Activated CD4-positive, alpha-beta T cell treated with anti-CD3 and anti-CD28 coated beads for 48 hours (primary cell): ENCODE measurements around the gene NKD2.

Experiments used
- DNase-seq: peaks from one replicate; pipeline ENCODE4 v3.0.0-alpha.2; 2020

The NKD2 gene

GRCh38 chr5:979100-979817, 29.3 kb upstream of the NKD2 start:
- no peak for DNase-seq

DNA sequence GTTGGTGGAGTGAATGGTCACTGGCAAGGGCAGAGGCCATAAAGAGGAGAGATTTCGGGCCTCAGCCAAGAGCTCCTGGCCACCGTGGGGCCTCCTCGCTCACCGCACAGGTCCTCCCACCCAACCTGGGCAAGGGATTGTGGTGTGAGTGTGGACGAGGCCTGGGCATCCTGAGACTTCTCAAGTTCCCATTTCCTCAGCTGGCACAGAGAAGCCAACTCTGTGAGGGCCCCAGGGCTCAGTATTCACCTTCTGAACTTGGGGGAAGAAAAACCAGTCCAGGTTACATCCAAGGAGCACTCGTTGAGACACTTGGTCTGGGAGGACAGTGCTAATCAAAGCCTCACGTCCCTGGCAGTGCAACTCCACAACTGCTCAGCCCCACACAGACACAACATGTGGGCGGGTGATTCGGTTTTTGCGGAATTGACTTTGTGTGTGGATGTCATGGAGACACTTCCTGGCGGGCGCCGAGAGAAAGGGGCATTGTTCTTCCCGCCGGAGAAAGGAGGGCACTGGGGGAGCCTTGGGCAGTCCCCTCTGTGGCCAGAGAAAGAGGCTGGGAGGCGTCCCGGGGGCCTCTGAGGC, 28.5 kb upstream of the NKD2 start:
- DNase-seq, result no peak

- no peak for DNase-seq
Observed at GRCh38 chr5:980966-981365, 27.6 kb upstream of the NKD2 start.

DNA sequence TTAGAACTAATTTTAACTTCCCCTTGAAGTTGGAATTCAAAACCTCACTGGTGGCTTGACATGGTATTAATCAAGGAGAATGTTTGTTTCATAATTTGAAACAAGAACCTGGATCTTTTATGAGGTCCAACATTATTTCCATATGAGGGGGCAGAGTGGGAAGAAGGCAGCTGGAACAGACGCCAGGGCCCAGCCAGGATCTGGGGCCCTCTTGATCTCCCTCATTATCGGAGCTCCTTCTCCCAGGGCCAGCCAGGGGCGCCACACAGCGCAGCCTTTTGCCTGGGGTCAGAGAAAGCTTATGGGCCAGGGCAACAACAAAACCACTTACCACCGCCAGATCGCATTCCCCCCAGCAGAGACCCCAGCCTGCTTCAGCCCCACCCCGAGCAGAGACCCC, 27.1 kb upstream of the NKD2 start:
- no peak for DNase-seq

DNA sequence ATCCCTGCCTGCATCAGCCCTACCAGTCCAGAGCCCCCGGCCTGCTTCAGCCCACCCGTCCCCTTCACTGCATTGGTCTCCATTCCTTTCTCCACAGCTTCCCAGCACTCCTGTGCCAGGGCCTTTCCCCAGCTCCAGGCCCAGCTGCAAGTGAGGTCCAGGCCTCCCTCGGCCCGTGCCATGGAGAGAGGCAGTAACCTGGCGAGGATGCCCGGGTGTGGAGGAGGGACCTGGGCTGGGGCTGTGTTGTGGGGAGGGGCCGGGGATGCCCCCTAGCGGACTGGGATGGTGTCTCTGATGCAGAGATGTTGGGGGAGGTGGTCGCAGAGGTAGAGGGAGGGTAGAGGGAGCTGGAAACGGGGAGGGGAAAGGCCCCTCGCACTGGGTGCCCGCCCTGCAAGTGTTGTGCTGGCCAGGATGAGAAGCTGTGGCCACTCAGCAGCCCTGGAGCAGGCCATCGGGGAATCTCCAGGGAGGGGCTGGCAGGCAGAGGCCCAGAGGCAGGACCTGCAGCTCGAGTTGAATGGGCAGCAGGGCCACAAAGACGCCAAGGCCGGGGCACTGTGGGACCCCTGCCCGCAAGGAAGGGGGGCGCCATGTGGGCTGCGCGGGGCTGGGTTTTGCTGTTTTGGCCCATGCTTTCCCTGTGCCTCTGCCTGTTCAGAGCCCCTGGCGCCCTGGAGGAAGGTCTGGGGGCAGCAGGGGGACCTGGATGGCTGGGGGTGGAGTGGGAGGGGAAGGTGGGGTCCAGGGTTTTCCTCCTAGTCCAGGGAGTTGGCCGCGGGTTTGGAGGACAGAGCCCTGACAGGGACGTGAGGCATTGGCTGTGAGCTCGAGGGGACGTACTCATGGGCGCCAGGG, 26.0 kb upstream of the NKD2 start:
- DNase-seq, result no peak

DNA sequence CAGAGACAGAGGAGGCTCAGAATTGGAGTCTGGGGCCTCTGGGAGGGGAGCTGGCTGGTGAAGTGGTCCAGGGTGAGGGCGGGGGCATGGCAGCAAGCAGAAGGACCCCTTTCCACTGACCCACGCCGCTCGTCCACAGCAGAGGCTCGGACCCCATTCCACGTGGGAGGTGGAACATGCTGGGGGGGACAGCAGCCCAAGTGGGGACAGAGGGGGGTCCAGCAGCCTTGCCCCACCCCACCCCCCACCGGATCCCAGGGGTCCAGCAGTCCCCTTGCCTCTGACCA, 25.4 kb upstream of the NKD2 start:
- DNase-seq, result no peak

GRCh38 chr5:983568-983967, 25.0 kb upstream of the NKD2 start:
- DNase-seq, result no peak

DNA sequence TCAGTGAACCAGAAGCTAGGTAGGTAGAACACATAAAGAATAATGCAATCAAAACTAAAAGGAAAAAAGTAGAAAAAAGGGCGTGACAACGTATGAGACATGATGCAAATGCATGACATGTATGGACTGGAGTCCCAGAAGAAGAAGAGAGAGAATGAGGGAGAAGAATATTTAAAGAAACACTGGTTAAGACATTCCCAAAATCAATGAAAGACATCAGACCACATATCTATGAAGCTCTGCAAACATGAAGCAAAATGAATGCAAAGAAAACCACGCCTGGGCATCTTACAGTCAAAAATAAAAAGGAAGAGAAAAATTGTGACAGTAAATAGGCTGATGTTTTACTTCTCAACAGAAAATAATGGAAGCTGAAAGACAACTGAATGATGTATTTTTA, 23.8 kb upstream of the NKD2 start:
- DNase-seq, result no peak

DNA sequence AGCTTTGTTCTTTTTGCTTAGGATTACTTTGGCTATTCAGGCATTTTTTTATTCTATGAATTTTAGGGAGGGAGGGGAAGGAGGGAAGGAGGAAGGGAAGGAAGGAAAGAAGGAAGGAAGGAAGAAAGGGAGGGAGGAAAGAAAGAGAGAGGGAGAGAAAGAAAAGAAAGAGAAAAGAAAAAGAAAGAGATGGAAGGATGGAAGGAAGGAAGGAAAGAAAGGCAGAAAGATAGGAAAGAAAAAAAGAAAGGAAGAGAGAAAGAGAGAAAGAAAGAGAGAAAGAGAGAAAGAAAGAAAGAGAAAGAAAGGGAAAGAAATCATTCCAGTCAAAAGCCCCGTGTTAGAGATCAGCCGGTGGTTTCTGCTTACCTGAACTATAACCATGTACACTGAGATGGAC, 20.8 kb upstream of the NKD2 start:
- no peak for DNase-seq

- no peak for DNase-seq
Observed at GRCh38 chr5:988322-988721, 20.3 kb upstream of the NKD2 start.

DNA sequence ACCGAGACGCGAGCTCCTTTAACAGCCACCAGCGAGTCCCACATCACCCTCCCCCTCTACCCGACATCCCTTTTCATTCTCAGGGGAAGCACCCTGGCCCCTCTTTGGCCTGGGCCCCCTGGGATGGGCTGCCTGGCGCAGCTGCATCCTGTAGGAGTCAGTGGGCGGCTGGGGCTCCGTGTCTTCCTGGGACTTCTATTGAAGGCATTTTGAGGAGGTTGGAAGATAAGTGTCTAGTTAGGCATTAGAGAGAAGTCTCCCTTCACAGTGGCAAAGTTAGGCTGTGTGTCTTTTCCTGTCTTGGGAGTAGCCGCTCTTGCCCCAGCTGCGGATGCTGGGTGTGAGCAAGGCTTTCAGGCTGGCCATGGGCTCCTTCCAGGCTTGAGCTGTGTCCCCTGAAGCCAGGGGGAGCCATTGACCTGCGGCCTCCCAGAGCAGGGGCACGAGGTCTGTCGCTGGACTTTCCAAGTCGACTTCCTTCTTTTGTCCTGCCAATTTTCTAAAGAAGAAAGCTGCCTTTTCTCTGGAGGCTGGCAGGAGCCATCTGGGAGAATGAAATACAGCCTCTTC, 18.6 kb upstream of the NKD2 start:
- DNase-seq, result no peak

DNA sequence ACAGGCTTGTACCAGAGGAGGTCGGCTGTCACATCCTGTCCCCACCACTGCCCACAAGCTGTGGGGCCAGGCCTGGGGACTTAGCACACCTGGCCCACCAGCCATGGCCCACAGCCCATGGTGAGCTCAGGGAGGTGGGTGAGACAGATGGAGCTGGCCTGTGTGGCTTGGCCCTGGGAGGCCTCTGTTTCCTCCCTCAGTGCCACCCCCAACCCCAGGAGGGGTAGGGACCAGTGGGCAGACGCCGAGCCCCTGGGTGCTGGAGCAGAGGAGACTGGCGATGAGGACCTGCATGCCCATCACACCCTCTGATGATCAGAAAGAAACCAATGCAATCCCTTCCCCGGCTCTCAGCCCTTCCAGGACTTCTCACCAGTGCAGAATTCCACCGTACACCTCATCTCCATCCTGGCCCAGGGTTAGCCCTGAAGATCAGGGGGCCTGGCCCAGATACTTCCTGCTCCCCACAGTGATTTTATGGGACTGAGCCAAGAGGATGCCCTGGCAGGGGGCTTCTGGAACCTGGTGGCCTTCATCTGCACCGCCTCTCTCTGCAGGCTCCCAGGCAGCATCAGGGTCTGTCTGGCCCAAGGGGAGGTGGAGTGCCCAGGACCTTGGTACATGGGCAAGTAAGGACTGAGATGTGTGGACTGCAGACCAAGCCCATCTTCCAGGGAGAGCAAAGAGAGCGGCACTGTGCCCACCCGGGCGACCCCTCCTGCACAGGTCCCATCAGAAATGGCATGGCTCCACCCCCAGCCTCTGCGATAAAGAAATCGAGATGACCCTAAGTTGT, 16.9 kb upstream of the NKD2 start:
- no peak for DNase-seq

- DNase-seq, result no peak
Observed at GRCh38 chr5:994272-994607, 14.4 kb upstream of the NKD2 start.

DNA sequence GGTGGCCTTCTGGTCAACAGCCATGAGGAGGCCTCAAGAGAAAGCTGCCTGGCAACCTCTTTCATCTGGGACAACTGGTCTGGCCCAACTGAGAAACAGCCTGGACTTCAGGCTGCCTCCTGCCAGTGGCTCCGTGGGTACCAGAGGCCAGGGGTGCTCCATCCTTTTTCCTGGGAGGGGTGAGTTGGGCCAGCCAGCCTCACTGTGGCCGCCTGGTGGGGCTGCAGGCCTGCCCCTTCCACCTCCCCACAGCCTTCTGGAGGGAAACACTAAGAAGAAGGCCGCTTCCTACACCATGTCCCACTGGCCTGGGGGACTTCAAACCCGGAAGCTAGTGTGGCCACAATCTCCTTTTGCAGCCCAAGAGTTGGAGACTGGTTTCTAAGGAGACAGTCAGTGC, 13.8 kb upstream of the NKD2 start:
- no peak for DNase-seq

- no peak for DNase-seq
Observed at GRCh38 chr5:995318-995717, 13.3 kb upstream of the NKD2 start.

- peak; percentile 42 for DNase-seq
Observed at GRCh38 chr5:997001-997474, 11.6 kb upstream of the NKD2 start.

DNA sequence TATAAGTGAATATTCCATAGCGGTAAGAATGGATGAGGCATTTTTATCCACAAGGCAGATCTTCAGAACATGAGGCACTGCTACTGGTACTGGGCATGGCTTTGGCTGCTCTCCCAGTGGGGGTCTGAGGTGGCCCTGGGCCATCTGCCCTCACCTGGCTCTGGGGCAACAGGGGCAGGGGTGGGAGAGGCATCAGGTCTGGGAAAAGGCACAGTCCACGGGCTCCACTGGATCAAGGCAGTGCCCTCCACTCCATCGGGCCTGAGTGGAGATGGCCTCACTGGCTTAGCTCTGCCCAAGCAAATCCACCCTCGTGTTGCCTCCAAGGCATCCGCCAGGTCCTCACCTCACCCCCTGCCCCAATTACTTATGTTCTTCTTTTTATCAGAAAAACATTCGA, 10.9 kb upstream of the NKD2 start:
- no peak for DNase-seq

DNA sequence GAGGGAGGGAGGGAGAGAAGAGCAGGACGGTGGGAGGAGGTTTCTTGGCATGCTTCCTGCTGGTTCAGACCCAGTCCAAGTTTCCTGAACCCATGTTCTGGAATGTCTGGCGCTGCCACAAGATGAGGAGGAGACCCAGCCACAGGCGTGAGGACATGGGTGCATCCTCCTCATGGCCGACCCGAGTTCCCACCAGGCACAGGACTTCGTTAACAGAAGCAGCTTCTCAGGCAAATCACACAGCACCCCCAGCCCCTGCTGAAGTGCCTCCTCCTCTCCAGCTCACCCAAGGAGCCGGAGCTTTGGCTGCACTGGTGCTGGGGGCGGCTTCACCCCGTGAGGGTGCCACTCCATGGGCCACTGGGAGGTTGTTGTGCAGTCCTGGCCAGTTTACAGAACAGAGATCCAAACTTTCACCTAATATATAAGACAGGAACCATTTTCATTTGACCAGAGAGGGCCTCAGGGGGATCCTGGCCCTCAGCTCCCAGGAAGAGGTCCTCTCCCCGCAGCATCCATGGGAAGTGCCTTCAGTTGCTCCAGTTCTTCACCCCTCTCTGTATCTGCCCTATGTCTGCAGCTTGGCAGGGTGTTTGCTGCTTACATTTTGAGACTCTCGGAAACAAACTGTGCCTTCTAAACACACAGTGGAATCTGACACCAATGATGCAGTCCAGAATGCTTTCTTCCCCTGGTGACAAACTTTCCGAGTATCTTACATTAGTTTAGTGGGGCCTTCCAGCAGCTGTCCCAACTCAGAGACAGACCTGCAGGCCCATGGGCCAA, 10.2 kb upstream of the NKD2 start:
- DNase-seq, result no peak

- DNase-seq, result no peak
Observed at GRCh38 chr5:999032-999501, 9.5 kb upstream of the NKD2 start.

GRCh38 chr5:999724-1000123, 8.9 kb upstream of the NKD2 start:
- no peak for DNase-seq

DNA sequence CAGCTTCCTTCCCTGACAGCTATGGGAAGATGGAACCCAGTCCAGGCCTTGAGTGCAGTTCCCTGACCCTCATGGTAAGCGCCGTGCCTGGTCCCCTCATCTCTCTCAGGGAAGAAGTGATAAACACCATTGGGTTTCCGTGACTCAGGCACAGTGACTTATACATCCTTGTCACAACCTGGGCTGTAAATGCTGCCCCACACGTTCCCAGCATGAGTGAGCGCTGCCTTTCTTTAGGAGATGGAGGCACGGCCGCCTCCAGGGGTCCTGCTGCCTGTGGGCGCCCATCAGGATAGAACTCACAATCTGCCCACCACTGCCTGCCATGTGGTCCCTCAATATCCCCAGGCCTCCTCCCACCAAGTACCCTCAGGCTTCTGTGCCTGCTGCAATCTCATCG, 8.3 kb upstream of the NKD2 start:
- DNase-seq, result peak; percentile 2

GRCh38 chr5:1000831-1001230, 7.8 kb upstream of the NKD2 start:
- DNase-seq, result peak; percentile 1
